ENCODE measurements around the gene NHEJ1.

NHEJ1 gene

GRCh38 chr2:219056896-219057708 lies 103.5 kb downstream of the NHEJ1 start:
- no peak for DNase-seq

GRCh38 chr2:219056176-219056895 lies 104.3 kb downstream of the NHEJ1 start:
- DNase-seq, result no peak

- DNase-seq, result no peak
These were observed 105.4 kb downstream of the NHEJ1 start for GRCh38 chr2:219054956-219055903.

GRCh38 chr2:219049282-219049681 lies 111.3 kb downstream of the NHEJ1 start:
- DNase-seq, result no peak

GRCh38 chr2:219045937-219046550 lies 114.6 kb downstream of the NHEJ1 start:
- DNase-seq, result no peak

- no peak for DNase-seq
These were observed 117.9 kb downstream of the NHEJ1 start for GRCh38 chr2:219042750-219043149.

GRCh38 chr2:219042157-219042556 lies 118.5 kb downstream of the NHEJ1 start:
- no peak for DNase-seq

GRCh38 chr2:219041252-219041651 lies 119.4 kb downstream of the NHEJ1 start, which contains the start of gene CFAP65:
CFAP65 (minus strand) TSS chr2:219041516; CDS start chr2:219039048, 2,468 bp downstream.
- no peak for DNase-seq

- DNase-seq, result no peak
These were observed 122.0 kb downstream of the NHEJ1 start for GRCh38 chr2:219038600-219038999.

GRCh38 chr2:219037783-219038499 lies 122.7 kb downstream of the NHEJ1 start:
- no peak for DNase-seq

- DNase-seq, result no peak
These were observed 124.7 kb downstream of the NHEJ1 start for GRCh38 chr2:219035942-219036341.

- DNase-seq, result no peak
These were observed 125.8 kb downstream of the NHEJ1 start for GRCh38 chr2:219034823-219035222.

- DNase-seq, result no peak
These were observed 128.4 kb downstream of the NHEJ1 start for GRCh38 chr2:219032051-219032745.

GRCh38 chr2:219031005-219031738 lies 129.4 kb downstream of the NHEJ1 start:
- DNase-seq, result no peak

GRCh38 chr2:219030177-219030940 lies 130.3 kb downstream of the NHEJ1 start:
- no peak for DNase-seq

- peak; percentile 68 to 73 for DNase-seq
These were observed 130.8 kb downstream of the NHEJ1 start for GRCh38 chr2:219029829-219030165.

GRCh38 chr2:219028996-219029828 lies 131.4 kb downstream of the NHEJ1 start:
- no peak for DNase-seq

- DNase-seq, result no peak
These were observed 132.5 kb downstream of the NHEJ1 start for GRCh38 chr2:219028141-219028540.
